Activated naive CD8-positive, alpha-beta T cell treated with anti-CD3 and anti-CD28 coated beads, Interleukin-2, amount 10 ng/mL, durations not matched to agents 7 days and 5 days (primary cell): ENCODE data around the gene ADK. TPM values are rescaled to one million over a fixed set of nuclear protein-coding genes. Genes with fewer than 3 reads are reported as not detected.
"Not testable (repeated sequence)": the region's sequence is repeated elsewhere in the genome, so short reads cannot be mapped to it uniquely, and the experiment has no call there.

Experiments
- ATAC-seq: fragments of 150-1000 bp; cut with Tn5 transposase; one replicate; pipeline ENCODE4 v1.10.0; 2021; ENCODE audit warnings: low read depth, moderate library complexity
- POLR2A ChIA-PET: fragments of 350-600 bp; sonication (Branson Sonifier 250); formaldehyde crosslinking; loops from one replicate; lab custom pipeline; 2021; ENCODE audit warnings: antibody characterized with exemption; lab: Charles Lee
- DNase-seq: peaks from one replicate; pipeline ENCODE4 v3.0.0; 2021
- H3K27ac Mint-ChIP-seq: one replicate; pipeline ENCODE4 v1.8.0; 2022; ENCODE audit warnings: mild to moderate bottlenecking, mixed read lengths
- H3K27me3 Mint-ChIP-seq: one replicate; pipeline ENCODE4 v1.8.0; 2022; ENCODE audit warnings: mild to moderate bottlenecking, moderate library complexity, mixed read lengths
- H3K36me3 Mint-ChIP-seq: one replicate; pipeline ENCODE4 v1.8.0; 2021; ENCODE audit warnings: mild to moderate bottlenecking, mixed read lengths
- H3K4me1 Mint-ChIP-seq: one replicate; pipeline ENCODE4 v1.8.0; 2021; ENCODE audit warnings: mixed read lengths
- H3K4me3 Mint-ChIP-seq: one replicate; pipeline ENCODE4 v1.8.0; 2022; ENCODE audit warnings: mild to moderate bottlenecking, moderate library complexity, mixed read lengths
- H3K9me3 Mint-ChIP-seq: one replicate; pipeline ENCODE4 v1.8.0; 2021; ENCODE audit warnings: mixed read lengths
- total RNA-seq, 2 experiments: library from RNA; stranded (reverse); gene quantifications; one replicate each; pipeline ENCODE4 v1.2.3, GENCODE V29; 2021

ADK gene
- total RNA-seq, 2 experiments from 2014 or later: 31.6 to 37.9 TPM

- POLR2A ChIA-PET, DNase-seq, ATAC-seq, H3K27me3 Mint-ChIP-seq, H3K4me3 Mint-ChIP-seq, H3K27ac Mint-ChIP-seq: not testable (repeated sequence)
- Mint-ChIP-seq H3K9me3 (peaks cover 11% of the 10 kb centered on the region), H3K4me1 (peaks cover 12% of the 10 kb centered on the region), H3K36me3 (peaks cover 28% of the 10 kb centered on the region)
These were observed 347.6 kb downstream of the ADK start for GRCh38 chr10:74498664-74499063.

DNA sequence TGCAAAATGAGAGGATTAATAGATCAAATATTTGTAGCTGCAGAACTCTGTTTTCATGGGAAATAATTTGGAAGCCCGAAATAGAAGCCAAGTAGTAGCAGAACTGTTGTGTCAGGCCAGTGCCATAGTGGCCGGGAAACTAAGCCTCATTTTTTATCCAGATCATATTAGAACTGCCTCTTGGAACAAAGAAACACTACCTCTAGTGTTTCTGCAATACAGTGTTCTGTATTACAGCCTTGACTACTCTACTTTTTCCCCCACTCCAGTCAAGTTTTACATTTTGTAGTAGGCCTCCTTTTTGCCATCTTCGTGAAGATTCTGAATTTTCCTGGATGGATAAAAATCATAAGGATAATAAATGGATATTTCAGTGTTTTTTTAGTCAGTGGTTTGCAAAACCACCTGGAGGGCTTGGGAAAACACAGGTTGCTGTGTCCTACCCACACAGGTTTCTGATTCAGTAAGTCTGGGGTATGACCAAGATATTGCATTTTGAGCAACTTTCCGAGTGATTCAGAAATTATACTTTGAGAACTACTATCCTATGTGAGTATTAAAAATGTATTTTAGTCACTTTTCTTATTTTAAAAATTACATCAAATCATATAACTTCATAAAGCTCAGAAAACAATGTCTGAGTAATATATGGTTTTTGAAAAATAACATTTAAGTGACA lies 349.1 kb downstream of the ADK start:
- peaks cover 37% of the 10 kb centered on the region for H3K36me3 Mint-ChIP-seq
- H3K27ac Mint-ChIP-seq: no peak overlapping the region
- DNase-seq: no peak
- POLR2A ChIA-PET: interaction anchor here (0.7 kb wide), 1 partner anchor 785 kb away, joined by 3 read pairs; no protein-coding TSS in a partner anchor
- no peaks in the 10 kb centered on the region for H3K27me3 Mint-ChIP-seq
- H3K9me3 Mint-ChIP-seq: peaks cover 15% of the 10 kb centered on the region
- peaks cover 14% of the 10 kb centered on the region for H3K4me1 Mint-ChIP-seq
- H3K4me3 Mint-ChIP-seq: no peak overlapping the region
- no peak for ATAC-seq

DNA sequence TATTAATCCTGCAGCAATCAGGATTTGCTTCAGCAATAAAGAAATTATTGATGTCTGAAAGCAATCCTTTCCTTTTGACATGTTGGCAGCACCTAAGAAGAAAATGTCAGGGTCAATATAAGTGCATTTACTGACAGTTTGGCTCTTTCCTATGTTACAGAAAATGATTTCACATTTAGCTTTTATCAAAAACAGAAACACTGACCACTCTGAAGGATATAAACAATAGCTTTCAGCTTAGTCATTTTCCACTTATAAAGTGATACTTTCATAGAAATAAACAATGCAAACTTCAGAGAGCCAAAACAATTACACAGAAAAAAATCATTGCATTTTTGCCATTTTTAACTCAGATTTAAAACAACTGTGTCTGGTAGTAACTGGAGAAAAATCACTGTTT lies 349.8 kb downstream of the ADK start:
- Mint-ChIP-seq H3K4me1 (peaks cover 14% of the 10 kb centered on the region), H3K9me3 (peaks cover 13% of the 10 kb centered on the region), H3K4me3 (no peak overlapping the region), H3K27ac (no peak overlapping the region), H3K27me3 (no peaks in the 10 kb centered on the region), H3K36me3 (peaks cover 38% of the 10 kb centered on the region)
- DNase-seq (no peak), ATAC-seq (no peak)
- POLR2A ChIA-PET: no interaction called here

DNA sequence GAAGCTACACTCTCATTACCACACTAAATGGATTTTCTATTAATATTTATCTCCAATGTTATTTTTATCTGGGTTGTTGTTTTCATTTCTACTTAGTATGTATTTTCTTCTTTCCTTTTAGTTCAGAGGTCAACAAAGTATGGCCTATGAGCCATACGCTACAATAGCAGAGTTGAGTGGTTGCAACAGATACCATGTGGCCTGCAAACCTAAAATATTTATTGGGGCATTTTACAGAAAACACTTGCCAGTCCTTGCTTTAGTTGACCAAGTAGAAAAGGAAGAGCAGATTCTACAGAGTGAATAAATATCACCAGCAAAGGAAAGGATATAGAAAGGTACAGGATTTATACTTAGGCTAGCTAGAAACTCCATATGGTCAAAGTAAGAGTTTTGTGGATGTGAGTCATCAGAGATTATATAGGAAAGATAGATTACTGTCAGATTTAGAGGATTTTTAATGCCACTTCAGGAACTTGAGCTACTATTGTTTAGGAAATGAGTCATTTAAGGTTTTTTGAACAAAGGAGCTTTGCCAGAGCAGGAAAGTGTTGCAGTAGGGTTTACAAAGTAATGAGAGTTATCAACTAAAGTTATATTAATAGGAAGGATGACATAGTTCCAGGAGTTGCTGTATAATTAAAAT lies 352.1 kb downstream of the ADK start:
- Mint-ChIP-seq H3K27ac (no peak overlapping the region), H3K4me3 (no peak overlapping the region), H3K27me3 (no peaks in the 10 kb centered on the region), H3K9me3 (peaks cover 14% of the 10 kb centered on the region), H3K36me3 (peaks cover 34% of the 10 kb centered on the region), H3K4me1 (peaks cover 14% of the 10 kb centered on the region)
- DNase-seq (no peak), ATAC-seq (no peak)
- POLR2A ChIA-PET: no interaction called here

DNA sequence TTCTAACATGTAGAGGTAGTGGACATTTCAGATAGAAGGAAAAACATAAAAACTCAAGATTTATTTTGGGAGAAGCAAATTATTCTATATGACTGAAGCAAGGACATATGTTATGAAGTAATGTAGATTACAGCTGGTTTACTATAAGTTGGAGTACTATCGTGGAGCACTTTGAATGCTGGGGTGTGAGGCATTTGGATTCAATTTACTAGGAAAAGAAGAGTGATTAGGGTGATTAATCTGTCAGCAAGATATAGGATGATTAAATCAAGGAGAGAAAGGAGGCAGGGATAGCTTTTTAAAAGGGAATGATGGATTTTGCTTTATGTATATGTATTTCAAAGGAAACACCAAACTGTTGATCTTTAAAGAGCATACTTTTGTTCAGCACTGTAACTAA lies 356.9 kb downstream of the ADK start:
- Mint-ChIP-seq H3K4me3 (no peak overlapping the region), H3K36me3 (peaks cover 41% of the 10 kb centered on the region), H3K4me1 (peaks cover 9% of the 10 kb centered on the region), H3K9me3 (peaks cover 12% of the 10 kb centered on the region), H3K27ac (no peak overlapping the region), H3K27me3 (no peaks in the 10 kb centered on the region)
- ATAC-seq: no peak
- POLR2A ChIA-PET: no interaction called here
- DNase-seq: no peak

- DNase-seq (no peak), ATAC-seq (no peak)
- no peak overlapping the region for H3K4me3 Mint-ChIP-seq
- no peaks in the 10 kb centered on the region for H3K27me3 Mint-ChIP-seq
- H3K36me3 Mint-ChIP-seq: peaks cover 50% of the 10 kb centered on the region
- H3K4me1 Mint-ChIP-seq: no peaks in the 10 kb centered on the region
- peaks cover 13% of the 10 kb centered on the region for H3K9me3 Mint-ChIP-seq
- POLR2A ChIA-PET: no interaction called here
- H3K27ac Mint-ChIP-seq: no peak overlapping the region
These were observed 359.6 kb downstream of the ADK start for GRCh38 chr10:74510594-74510993.

GRCh38 chr10:74511051-74511450 lies 360.0 kb downstream of the ADK start:
- no peak for ATAC-seq
- Mint-ChIP-seq H3K4me1 (no peaks in the 10 kb centered on the region), H3K36me3 (peaks cover 49% of the 10 kb centered on the region), H3K4me3 (no peak overlapping the region), H3K27me3 (no peaks in the 10 kb centered on the region), H3K9me3 (peaks cover 14% of the 10 kb centered on the region), H3K27ac (no peak overlapping the region)
- POLR2A ChIA-PET: no interaction called here
- DNase-seq: no peak

- Mint-ChIP-seq H3K9me3 (peaks cover 14% of the 10 kb centered on the region), H3K27ac (no peak overlapping the region), H3K4me3 (no peak overlapping the region), H3K4me1 (no peaks in the 10 kb centered on the region), H3K27me3 (no peaks in the 10 kb centered on the region), H3K36me3 (peaks cover 47% of the 10 kb centered on the region)
- POLR2A ChIA-PET: interaction anchor here (0.8 kb wide), 1 partner anchor 72 kb away, joined by 3 read pairs; no protein-coding TSS in a partner anchor
- no peak for ATAC-seq
- DNase-seq: no peak
These were observed 363.3 kb downstream of the ADK start for GRCh38 chr10:74514322-74514721.

GRCh38 chr10:74518061-74518460 lies 367.0 kb downstream of the ADK start:
- POLR2A ChIA-PET: no interaction called here
- DNase-seq (no peak), ATAC-seq (no peak)
- Mint-ChIP-seq H3K9me3 (peaks cover 13% of the 10 kb centered on the region), H3K27ac (no peak overlapping the region), H3K4me3 (no peak overlapping the region), H3K27me3 (no peaks in the 10 kb centered on the region), H3K36me3 (peaks cover 31% of the 10 kb centered on the region), H3K4me1 (no peaks in the 10 kb centered on the region)

DNA sequence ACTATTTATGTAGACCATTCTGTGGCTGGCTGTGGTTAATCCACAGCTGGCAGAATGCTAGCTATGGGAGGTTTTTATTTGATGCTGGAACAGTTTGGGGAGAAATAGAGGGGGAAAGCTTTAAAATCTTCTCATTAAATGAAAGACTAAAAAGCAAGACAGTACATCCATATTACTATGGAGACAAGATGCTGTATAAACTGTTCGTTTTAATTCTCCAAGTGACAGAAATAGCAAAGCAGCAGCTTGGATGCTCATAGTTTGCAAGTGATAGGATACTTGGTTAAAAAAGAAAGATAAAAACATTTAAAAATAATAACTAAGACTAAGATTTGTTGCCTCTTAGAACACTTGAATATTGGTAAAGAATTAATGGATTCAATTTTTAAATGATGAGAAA lies 370.5 kb downstream of the ADK start:
- no peak overlapping the region for H3K27ac Mint-ChIP-seq
- H3K36me3 Mint-ChIP-seq: peaks cover 12% of the 10 kb centered on the region
- DNase-seq (no peak), ATAC-seq (no peak)
- H3K9me3 Mint-ChIP-seq: peaks cover 3% of the 10 kb centered on the region
- no peak overlapping the region for H3K4me3 Mint-ChIP-seq
- H3K27me3 Mint-ChIP-seq: no peaks in the 10 kb centered on the region
- POLR2A ChIA-PET: interaction anchor here (0.5 kb wide), 1 partner anchor 184 kb away, joined by 3 read pairs; no protein-coding TSS in a partner anchor
- no peaks in the 10 kb centered on the region for H3K4me1 Mint-ChIP-seq

- peaks cover 14% of the 10 kb centered on the region for H3K36me3 Mint-ChIP-seq
- no peaks in the 10 kb centered on the region for H3K4me1 Mint-ChIP-seq
- POLR2A ChIA-PET: no interaction called here
- H3K4me3 Mint-ChIP-seq: no peak overlapping the region
- DNase-seq: no peak
- no peak for ATAC-seq
- no peaks in the 10 kb centered on the region for H3K27me3 Mint-ChIP-seq
- peaks cover 3% of the 10 kb centered on the region for H3K9me3 Mint-ChIP-seq
- H3K27ac Mint-ChIP-seq: no peak overlapping the region
These were observed 372.2 kb downstream of the ADK start for GRCh38 chr10:74523199-74523598.

DNA sequence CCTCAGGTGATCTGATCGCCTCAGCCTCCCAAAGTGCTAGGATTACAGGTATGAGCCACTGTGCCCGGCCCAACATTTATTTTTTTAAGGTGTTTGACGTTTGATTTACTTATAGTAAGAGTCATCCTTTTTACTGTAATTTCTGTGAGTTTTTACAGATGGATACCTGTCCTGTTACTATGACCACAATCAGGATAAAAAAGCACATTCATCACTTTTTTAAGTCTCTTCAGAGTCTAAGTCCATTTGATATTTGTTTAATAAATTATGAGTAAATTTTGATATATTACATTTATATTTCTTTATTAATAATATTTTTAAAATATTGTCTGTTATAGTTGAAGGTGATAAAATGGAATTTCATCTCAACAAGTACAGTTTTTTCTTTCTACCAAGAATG lies 374.9 kb downstream of the ADK start:
- no peak overlapping the region for H3K4me3 Mint-ChIP-seq
- POLR2A ChIA-PET: no interaction called here
- DNase-seq (no peak), ATAC-seq (no peak)
- H3K4me1 Mint-ChIP-seq: peaks cover 4% of the 10 kb centered on the region
- peaks cover 3% of the 10 kb centered on the region for H3K9me3 Mint-ChIP-seq
- peaks cover 15% of the 10 kb centered on the region for H3K36me3 Mint-ChIP-seq
- no peaks in the 10 kb centered on the region for H3K27me3 Mint-ChIP-seq
- H3K27ac Mint-ChIP-seq: no peak overlapping the region

- H3K9me3 Mint-ChIP-seq, DNase-seq, H3K4me3 Mint-ChIP-seq, H3K27me3 Mint-ChIP-seq, H3K4me1 Mint-ChIP-seq, ATAC-seq, POLR2A ChIA-PET, H3K27ac Mint-ChIP-seq: not testable (repeated sequence)
- peaks cover 16% of the 10 kb centered on the region for H3K36me3 Mint-ChIP-seq
These were observed 376.6 kb downstream of the ADK start for GRCh38 chr10:74527611-74528010.

DNA sequence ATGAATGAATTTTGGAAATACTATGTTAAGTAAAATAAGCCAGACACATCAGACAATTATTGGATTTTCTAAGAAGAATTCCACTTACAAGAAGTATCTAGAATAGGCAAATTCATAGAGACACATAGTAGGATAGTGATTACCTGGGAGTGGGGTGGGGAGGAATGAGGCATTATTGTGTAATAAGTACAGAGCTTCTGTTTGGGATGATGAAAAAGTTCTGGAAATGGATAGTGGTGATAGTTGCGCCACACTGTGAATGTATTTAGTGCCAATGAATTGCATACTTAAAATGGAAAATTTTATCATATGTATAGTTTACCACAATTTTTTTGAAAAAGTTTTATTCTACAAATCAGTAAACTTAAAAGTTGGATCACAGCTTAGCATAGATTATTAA lies 378.2 kb downstream of the ADK start:
- Mint-ChIP-seq H3K27me3 (no peaks in the 10 kb centered on the region), H3K4me1 (peaks cover 4% of the 10 kb centered on the region), H3K27ac (no peak overlapping the region), H3K36me3 (peaks cover 12% of the 10 kb centered on the region), H3K9me3 (no peaks in the 10 kb centered on the region), H3K4me3 (no peak overlapping the region)
- no peak for DNase-seq
- POLR2A ChIA-PET: no interaction called here
- ATAC-seq: no peak
